GM21367 (cell line): ENCODE data around the gene EFNB3.

ENCODE experiments used
- ATAC-seq: cut with Tn5 transposase; IDR thresholded peaks from one replicate; pipeline ENCODE4 v1.9.1; 2021; ENCODE audit not compliant: unreplicated experiment

Gene EFNB3

GRCh38 chr17:7697828-7698588, 7.0 kb upstream of the EFNB3 start:
- ATAC-seq: no peak

GRCh38 chr17:7700510-7700909, 4.5 kb upstream of the EFNB3 start:
- no peak for ATAC-seq

- ATAC-seq: no peak
Measured at GRCh38 chr17:7701681-7702080, 3.3 kb upstream of the EFNB3 start.

DNA sequence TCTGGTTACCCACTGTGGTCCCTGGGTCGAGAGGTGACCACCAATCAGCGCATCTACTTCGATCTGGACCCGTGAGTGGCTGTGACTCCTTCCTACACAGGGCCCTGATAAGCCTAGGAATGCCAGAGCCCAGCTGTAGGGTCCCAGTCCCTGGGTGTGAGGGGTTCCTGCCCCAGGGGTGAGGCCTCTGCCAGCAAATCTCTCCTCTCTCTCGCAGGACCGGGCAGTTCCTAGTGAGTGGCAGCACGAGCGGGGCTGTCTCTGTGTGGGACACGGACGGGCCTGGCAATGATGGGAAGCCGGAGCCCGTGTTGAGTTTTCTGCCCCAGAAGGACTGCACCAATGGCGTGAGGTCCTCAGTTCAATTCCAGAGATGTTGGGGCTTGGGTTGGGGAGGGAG, 2.2 kb upstream of the EFNB3 start:
- ATAC-seq: no peak

DNA sequence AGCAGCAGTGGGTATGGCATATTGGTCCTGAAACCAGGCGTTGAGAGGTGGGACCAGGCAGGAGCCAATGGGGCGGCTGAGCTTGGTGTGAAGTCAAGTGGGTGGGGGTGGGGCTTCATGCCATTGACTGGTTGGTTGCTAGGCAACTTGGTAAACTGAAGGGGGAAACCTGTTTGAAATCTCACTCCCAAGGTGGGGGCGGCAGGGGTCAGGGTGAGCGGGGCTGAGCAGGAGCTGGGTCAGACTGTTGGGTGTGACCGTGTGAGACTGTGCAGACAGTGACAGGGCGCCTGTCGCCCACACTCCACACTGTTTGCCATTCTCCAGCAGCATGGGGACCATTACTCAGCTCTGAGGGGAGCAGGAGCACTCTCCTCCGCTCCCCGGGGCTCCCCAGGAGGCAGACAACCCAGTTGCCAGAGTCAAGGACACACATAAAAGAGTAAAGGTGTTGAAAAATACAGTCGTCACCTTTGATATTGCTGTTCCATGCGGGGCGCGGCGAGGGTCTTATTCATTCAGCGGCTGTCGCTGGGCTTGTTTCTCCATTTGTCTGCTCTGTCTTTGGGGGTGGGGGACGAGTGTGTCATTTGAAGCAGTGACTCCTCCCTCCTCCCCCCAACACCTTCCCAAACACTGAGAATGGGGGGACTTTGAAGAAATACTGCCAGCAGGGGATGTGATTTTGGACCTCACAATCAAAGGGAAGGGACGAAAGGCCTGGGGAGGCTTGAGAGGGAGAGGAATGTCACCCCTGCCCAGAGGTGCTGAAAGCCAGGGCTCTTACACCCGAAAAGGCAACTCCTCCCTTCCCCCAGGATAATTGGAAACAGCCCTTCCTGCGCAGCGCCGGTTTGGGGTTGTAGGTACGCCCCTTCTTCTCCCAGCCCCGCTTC, 1.2 kb upstream of the EFNB3 start:
- no peak for ATAC-seq

DNA sequence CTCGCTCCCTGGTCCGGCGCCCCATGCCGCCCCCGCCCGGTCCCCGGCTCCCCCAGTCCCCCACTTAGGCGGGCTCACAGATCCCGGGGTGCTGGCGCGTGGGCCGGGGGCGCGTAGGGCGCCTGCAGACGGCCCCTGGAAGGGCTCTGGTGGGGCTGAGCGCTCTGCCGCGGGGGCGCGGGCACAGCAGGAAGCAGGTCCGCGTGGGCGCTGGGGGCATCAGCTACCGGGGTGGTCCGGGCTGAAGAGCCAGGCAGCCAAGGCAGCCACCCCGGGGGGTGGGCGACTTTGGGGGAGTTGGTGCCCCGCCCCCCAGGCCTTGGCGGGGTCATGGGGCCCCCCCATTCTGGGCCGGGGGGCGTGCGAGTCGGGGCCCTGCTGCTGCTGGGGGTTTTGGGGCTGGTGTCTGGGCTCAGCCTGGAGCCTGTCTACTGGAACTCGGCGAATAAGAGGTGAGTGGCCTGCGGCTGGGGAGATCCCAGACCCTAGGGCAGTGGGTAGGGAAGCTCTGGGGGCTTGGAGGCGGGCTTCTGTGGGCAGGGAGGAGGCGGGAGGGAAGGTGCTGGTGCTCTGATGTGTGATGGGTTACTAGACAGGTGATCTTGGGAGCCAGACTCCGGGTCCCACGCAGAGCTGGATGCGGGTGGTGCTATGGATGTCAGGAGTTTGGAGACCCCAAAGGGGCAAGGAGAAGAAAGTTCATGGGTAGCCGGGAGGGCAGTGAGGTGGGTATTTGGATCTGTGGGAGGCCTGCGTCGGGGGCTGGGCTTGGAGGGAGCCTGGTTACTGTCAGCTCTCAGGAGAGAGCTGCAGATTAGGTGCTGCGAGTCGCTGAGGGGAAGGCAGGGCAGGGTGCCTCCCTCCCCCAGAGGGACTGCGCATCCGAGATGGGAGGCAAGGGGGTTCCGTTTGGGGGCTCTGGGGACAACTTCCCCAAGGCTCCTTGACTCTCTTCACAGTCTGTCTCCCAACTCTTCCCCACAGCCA, 560 bp downstream of the EFNB3 start:
- ATAC-seq: no peak

- no peak for ATAC-seq
Measured at GRCh38 chr17:7706631-7707354, 1.8 kb downstream of the EFNB3 start.

DNA sequence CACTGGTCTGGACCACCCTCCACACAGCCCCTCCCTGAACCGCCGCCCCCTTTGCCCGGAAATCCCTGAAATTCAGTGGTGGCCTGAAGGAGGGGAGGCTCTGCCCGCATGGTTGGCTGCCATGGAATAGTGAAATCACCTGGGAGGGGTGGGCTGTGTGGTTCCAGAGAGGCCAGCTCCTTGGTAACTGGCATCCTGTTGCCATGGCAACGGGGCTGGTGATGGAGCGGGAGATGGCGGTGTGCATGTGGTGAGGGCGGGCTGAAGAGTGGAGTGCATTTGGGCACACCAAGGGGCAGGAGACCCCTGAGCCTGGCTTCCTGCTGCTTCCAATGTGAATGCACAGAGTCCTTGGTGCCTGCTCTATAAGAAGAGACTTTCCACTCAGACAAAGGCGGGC, 2.4 kb downstream of the EFNB3 start:
- no peak for ATAC-seq

- no peak for ATAC-seq
Measured at GRCh38 chr17:7707858-7708750, 3.1 kb downstream of the EFNB3 start.

DNA sequence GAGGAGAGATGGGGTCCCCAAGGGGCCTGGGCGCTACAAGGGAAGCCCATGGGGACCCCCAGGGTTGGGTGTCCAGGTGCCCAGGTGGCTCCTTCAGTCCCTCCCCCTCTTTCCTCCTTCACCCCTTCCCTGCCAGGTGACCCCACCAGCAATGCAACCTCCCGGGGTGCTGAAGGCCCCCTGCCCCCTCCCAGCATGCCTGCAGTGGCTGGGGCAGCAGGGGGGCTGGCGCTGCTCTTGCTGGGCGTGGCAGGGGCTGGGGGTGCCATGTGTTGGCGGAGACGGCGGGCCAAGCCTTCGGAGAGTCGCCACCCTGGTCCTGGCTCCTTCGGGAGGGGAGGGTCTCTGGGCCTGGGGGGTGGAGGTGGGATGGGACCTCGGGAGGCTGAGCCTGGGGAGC, 4.0 kb downstream of the EFNB3 start:
- no peak for ATAC-seq

DNA sequence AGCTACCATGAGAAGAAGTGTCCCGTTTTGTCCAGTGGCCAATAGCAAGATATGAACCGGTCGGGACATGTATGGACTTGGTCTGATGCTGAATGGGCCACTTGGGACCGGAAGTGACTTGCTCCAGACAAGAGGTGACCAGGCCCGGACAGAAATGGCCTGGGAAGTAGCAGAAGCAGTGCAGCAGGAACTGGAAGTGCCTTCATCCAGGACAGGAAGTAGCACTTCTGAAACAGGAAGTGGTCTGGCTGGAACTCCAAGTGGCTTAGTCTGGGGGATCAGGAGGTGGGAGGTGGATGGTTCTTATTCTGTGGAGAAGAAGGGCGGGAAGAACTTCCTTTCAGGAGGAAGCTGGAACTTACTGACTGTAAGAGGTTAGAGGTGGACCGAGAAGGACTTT, 5.3 kb downstream of the EFNB3 start:
- no peak for ATAC-seq

DNA sequence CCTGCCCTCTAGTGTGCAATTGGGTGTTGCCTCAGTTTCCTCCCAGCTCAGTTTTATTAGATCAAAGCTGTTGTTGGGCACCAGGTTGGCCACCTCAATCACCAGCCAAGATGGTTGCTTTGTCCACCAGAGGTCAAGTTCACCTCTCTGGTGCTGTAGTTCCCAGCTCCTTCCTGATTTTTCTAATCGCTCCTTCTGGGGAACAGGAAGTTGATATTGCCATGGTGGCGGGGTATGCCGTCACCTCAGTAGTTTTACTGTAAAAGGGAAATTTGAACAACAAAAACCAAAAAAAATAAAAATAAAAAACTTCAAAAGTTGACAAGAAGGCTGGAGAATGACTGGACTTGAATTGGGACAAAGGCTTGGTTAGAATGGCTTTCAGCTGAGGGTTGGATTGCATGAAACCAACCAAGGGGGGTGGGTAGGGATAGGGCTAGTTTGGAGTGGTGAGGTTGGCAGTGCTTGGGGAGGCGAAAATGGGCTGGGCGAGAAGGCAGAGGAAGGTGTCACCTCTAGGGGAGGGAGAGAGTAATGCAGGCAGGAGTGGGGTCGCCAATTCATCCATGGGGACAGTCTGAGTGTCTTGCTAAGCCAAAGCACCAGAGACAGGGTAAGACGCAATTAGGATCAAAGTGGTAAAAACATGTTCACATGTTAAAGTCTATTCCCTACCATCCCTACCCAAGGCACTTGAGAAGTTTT, 6.2 kb downstream of the EFNB3 start:
- no peak for ATAC-seq

GRCh38 chr17:7712111-7712771, 7.2 kb downstream of the EFNB3 start:
- ATAC-seq: no peak

DNA sequence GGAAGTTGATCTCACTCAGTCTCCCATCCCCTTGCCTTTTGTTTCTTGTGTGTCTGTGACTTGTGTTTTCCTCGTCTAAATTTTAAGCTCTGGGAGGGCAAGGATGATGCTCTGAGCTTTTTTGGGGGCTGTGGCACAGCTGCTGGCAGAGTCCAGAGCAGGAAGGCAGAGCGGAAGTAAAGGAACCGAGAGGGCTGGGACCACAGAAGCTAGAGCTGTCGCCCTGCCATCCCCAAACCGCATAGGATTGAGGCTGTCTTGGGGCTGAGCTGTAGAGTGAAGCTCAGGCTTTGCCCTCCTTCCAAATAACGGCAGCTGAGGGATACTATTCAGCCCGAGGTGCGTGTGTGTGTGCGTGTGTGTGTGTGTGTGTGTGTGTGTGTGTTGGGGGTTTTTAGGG, 8.8 kb downstream of the EFNB3 start:
- no peak for ATAC-seq

DNA sequence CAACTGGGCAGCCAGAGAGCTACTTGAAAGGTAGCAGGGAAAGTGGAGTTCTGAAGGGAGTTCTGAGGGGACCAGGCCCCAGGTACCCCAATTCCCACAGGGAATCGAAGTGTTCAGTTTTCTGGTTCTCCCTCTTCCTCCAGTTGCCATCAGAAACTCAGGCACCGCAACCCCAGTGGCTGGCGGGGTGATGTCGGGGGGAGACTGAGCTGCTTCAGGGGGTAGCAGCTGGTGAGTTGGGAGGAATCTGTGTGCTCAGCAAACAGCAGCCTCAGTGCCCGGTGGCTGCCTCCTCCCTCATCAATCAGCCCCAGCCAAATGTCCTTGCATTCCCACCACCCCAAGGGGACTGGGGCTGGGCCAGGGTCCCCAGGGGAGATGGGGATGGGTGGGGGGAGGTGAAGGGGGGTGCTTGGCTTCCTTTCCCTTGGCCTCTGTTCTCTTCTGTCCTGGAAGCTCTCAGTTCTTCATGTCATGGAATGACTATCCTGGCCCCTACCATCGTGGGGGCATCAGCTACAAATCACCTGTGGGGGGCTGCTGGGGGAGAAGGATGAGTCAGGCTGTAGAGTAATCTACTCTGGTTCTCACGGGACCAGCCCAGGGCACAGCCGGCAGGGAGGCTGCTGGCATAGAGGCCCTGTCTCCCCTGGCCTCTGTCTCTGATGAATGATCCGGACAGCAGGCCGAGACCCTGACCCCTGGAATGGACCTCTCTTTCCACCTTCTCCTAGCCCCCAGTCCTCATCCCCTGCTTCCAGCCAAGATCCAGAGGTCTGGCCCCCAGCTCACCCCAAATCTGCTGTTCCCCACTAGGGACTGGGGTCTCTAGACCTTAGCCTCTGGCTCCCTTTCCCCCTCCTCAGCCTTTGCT, 10.0 kb downstream of the EFNB3 start:
- no peak for ATAC-seq

DNA sequence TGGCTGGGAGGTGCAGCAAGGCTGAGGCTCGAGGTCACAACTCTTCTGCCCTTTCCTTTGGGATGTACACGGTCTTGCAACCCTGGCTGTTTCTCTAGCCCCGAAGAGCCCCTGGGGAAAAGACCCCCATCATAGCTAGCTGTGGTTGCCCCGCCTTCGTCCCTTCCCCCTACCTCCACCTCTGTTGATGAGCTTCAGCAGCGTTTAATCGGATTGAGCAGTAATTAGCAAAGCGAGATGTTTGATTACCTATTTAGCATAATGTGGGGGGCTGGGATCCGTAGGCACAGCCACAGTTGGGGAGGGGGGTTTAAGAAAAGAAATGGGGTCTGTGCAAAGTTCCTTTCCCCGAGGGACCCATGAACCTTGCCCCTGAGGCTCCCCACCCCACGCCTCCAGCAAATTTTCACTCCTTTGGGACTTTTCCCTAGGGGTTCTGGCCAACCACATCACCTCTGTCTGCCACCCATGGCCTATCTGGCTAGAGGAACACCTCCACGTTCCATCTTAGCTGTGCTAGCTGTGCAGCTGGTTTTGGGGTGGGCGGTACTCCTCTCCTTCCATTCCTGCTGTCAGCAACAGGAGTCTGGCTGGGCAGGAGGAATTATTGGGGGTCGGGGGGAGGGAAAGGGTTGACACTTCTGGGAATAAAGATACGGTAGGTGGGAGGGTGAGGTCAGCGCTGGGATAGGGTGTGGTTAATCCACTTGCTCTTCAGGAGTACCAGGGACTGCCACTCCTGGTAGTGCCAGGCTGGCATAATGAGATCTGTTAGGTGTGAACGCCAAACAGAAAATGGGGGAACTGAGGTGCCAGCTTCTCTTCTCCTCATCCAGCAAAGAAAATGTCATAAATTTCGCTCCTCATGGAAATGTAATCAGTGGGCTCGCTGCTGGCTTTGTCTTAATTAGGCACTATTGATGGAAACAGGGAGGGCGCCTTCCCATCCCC, 11.2 kb downstream of the EFNB3 start:
- no peak for ATAC-seq
